ENCODE data around the gene EPHB6. TPM values are rescaled to one million over a fixed set of nuclear protein-coding genes. Genes with fewer than 3 reads are reported as not detected.

The EPHB6 gene
- total RNA-seq, 2 donors from 2014 or later, result 8.2 to 19.4 TPM

GRCh38 chr7:142905759-142906158 lies 50.9 kb downstream of the EPHB6 start:
- Histone ChIP-seq H3K4me3 (no peak overlapping the region), H3K27ac (no peak overlapping the region), H3K27me3 (no peaks in the 10 kb centered on the region), H3K36me3 (no peaks in the 10 kb centered on the region), H3K9me3 (peaks cover 0 to 7% of the 10 kb centered on the region in 2 donors), H3K4me1 (no peaks in the 10 kb centered on the region)
- DNase-seq (ENCODE audit: low spot score), result no peak
- TF ChIP-seq CTCF (IDR thresholded peaks at IDR 0.05), result no peak

GRCh38 chr7:142906643-142907042 lies 51.8 kb downstream of the EPHB6 start:
- H3K27ac ChIP-seq, result no peak overlapping the region
- H3K9me3 ChIP-seq, result peaks cover 0 to 7% of the 10 kb centered on the region in 2 donors
- no peaks in the 10 kb centered on the region for H3K27me3 ChIP-seq
- no peaks in the 10 kb centered on the region for H3K36me3 ChIP-seq
- no peak for DNase-seq (ENCODE audit: low spot score)
- no peaks in the 10 kb centered on the region for H3K4me1 ChIP-seq
- H3K4me3 ChIP-seq, result no peak overlapping the region
- no peak for TF ChIP-seq CTCF (IDR thresholded peaks at IDR 0.05)

GRCh38 chr7:142908290-142908689 lies 53.4 kb downstream of the EPHB6 start:
- TF ChIP-seq CTCF (IDR thresholded peaks at IDR 0.05), result no peak
- H3K27ac ChIP-seq, result no peak overlapping the region

GRCh38 chr7:142908921-142909890 lies 54.3 kb downstream of the EPHB6 start:
- Histone ChIP-seq H3K9me3 (peaks cover 0 to 5% of the 10 kb centered on the region in 2 donors), H3K27me3 (no peaks in the 10 kb centered on the region), H3K36me3 (no peaks in the 10 kb centered on the region), H3K27ac (no peak overlapping the region), H3K4me3 (no peak overlapping the region), H3K4me1 (no peaks in the 10 kb centered on the region)
- no peak for TF ChIP-seq CTCF (IDR thresholded peaks at IDR 0.05)
- no peak for DNase-seq (ENCODE audit: low spot score)

More at GRCh38 chr7:142908290-142908689, 53.4 kb downstream of the EPHB6 start:
- no peak for DNase-seq (ENCODE audit: low spot score)
- peaks cover 0 to 7% of the 10 kb centered on the region in 2 donors for H3K9me3 ChIP-seq
- H3K27me3 ChIP-seq, result no peaks in the 10 kb centered on the region
- H3K4me3 ChIP-seq, result no peak overlapping the region
- H3K4me1 ChIP-seq, result no peaks in the 10 kb centered on the region
- H3K36me3 ChIP-seq, result no peaks in the 10 kb centered on the region

GRCh38 chr7:142910031-142910433 lies 55.2 kb downstream of the EPHB6 start:
- Histone ChIP-seq H3K36me3 (no peaks in the 10 kb centered on the region), H3K4me1 (no peaks in the 10 kb centered on the region), H3K27ac (no peak overlapping the region), H3K9me3 (no peaks in the 10 kb centered on the region), H3K4me3 (no peak overlapping the region), H3K27me3 (no peaks in the 10 kb centered on the region)
- DNase-seq (ENCODE audit: low spot score), result no peak
- TF ChIP-seq CTCF (IDR thresholded peaks at IDR 0.05), result no peak

Data from right atrium auricular region (tissue), 2 donors.